ENCODE data around the gene FBLN7.

DNA sequence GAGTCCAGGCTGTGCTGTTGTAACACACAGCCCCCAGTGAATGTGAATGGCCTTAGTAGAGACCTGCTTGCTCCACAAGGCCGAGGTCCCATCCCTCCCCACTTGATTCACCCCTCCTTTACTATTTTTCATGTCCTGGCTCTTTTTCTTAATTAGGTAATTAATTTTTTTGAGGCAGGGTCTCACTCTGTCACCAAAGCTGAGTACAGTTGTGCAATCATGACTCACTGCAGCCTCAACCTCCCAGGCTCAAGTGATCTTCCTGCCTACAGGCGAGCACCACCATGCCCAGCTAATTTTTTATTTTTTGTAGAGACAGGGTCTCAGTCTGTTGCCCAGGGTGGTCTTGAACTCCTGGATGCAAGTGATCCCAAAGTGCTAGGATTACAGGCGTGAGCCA lies 19.3 kb downstream of the FBLN7 start:
- TF ChIP-seq, protein P1, sequence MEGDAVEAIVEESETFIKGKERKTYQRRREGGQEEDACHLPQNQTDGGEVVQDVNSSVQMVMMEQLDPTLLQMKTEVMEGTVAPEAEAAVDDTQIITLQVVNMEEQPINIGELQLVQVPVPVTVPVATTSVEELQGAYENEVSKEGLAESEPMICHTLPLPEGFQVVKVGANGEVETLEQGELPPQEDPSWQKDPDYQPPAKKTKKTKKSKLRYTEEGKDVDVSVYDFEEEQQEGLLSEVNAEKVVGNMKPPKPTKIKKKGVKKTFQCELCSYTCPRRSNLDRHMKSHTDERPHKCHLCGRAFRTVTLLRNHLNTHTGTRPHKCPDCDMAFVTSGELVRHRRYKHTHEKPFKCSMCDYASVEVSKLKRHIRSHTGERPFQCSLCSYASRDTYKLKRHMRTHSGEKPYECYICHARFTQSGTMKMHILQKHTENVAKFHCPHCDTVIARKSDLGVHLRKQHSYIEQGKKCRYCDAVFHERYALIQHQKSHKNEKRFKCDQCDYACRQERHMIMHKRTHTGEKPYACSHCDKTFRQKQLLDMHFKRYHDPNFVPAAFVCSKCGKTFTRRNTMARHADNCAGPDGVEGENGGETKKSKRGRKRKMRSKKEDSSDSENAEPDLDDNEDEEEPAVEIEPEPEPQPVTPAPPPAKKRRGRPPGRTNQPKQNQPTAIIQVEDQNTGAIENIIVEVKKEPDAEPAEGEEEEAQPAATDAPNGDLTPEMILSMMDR (conservative IDR thresholded peaks at IDR 0.05) = no peak
- TF ChIP-seq EZH2 (IDR thresholded peaks at IDR 0.05; ENCODE audit: low read depth) = no peak

Measured in PC-9 (cell line).